HEK293T (cell line): ENCODE measurements around the gene CCR2.

ENCODE experiments used
- CTCF ChIA-PET: fragments of 350-600 bp; formaldehyde crosslinking; extraction: SDS; loops from one replicate; lab custom pipeline; 2021; ENCODE audit warnings: antibody characterized with exemption, inconsistent platforms; lab: Yijun Ruan, JAX
- POLR2A ChIA-PET: fragments of 350-600 bp; formaldehyde crosslinking; extraction: SDS; loops from one replicate; lab custom pipeline; 2020; ENCODE audit warnings: antibody characterized with exemption, inconsistent platforms; lab: Yijun Ruan, JAX
- DNase-seq: peaks from one replicate; pipeline ENCODE4 v3.0.0; 2012; ENCODE audit warnings: mixed read lengths; ENCODE audit errors: extremely low spot score
- ARNT ChIP-seq: fragments of 450-650 bp; IDR thresholded peaks from 2 replicates; pipeline ENCODE4 v1.6.1; 2017; ENCODE audit warnings: mild to moderate bottlenecking
- BHLHE40 ChIP-seq: fragments of 450-650 bp; IDR thresholded peaks from 2 replicates; pipeline ENCODE4 v1.6.1; 2016; ENCODE audit warnings: mild to moderate bottlenecking, moderate library complexity, borderline replicate concordance
- CTBP1 ChIP-seq: fragments of 450-650 bp; IDR thresholded peaks from 2 replicates; pipeline ENCODE4 v1.6.1; 2016; ENCODE audit warnings: borderline replicate concordance
- ELF4 ChIP-seq: fragments of 450-650 bp; IDR thresholded peaks from 2 replicates; pipeline ENCODE4 v1.6.1; 2017; ENCODE audit warnings: antibody characterized with exemption
- FOXA1 ChIP-seq: fragments of 450-650 bp; IDR thresholded peaks from 2 replicates; pipeline ENCODE4 v1.6.1; 2016; ENCODE audit warnings: mild to moderate bottlenecking
- FOXK2 ChIP-seq: fragments of 450-650 bp; IDR thresholded peaks from 2 replicates; pipeline ENCODE4 v1.6.1; 2016; ENCODE audit warnings: mild to moderate bottlenecking
- FOXM1 ChIP-seq: fragments of 450-650 bp; IDR thresholded peaks from 2 replicates; pipeline ENCODE4 v1.6.1; 2017; ENCODE audit warnings: mild to moderate bottlenecking, borderline replicate concordance
- HDGF ChIP-seq: fragments of 450-650 bp; IDR thresholded peaks from 2 replicates; pipeline ENCODE4 v1.6.1; 2017; ENCODE audit warnings: antibody characterized with exemption, borderline replicate concordance
- L3MBTL2 ChIP-seq: fragments of 450-650 bp; conservative IDR thresholded peaks from 2 replicates; pipeline ENCODE4 v1.6.1; 2016; ENCODE audit warnings: mild to moderate bottlenecking
- LEF1 ChIP-seq: fragments of 450-650 bp; IDR thresholded peaks from 2 replicates; pipeline ENCODE4 v1.6.1; 2017; ENCODE audit warnings: mild to moderate bottlenecking, borderline replicate concordance
- NFRKB ChIP-seq: fragments of 450-650 bp; IDR thresholded peaks from 2 replicates; pipeline ENCODE4 v1.6.1; 2016; ENCODE audit warnings: mild to moderate bottlenecking, moderate library complexity
- PKNOX1 ChIP-seq: fragments of 450-650 bp; IDR thresholded peaks from 2 replicates; pipeline ENCODE4 v1.6.1; 2016
- SUZ12 ChIP-seq: fragments of 450-650 bp; IDR thresholded peaks from 2 replicates; pipeline ENCODE4 v1.6.1; 2016; ENCODE audit warnings: mild to moderate bottlenecking
- TARDBP ChIP-seq: fragments of 450-650 bp; IDR thresholded peaks from 2 replicates; pipeline ENCODE4 v1.6.1; 2016
- ZNF384 ChIP-seq: fragments of 450-650 bp; IDR thresholded peaks from 2 replicates; pipeline ENCODE4 v1.6.1; 2016

The CCR2 gene

GRCh38 chr3:46365737-46366524 is 12.0 kb downstream of the CCR2 start:
- DNase-seq, result no peak
- CTCF ChIA-PET, result interaction anchor here (0.7 kb wide), 1 partner anchor 70 kb away, joined by 3 read pairs; no protein-coding TSS in a partner anchor
- POLR2A ChIA-PET, result no interaction called here
- no peak for TF ChIP-seq L3MBTL2
- TF ChIP-seq LEF1, result no peak
- no peak for TF ChIP-seq ZNF384
- no peak for TF ChIP-seq FOXK2
- no peak for TF ChIP-seq SUZ12
- TF ChIP-seq FOXA1, result no peak
- no peak for TF ChIP-seq FOXM1
- no peak for TF ChIP-seq ARNT

- CTCF ChIA-PET, result interaction anchor here (0.7 kb wide), 1 partner anchor 621 kb away, joined by 3 read pairs; no protein-coding TSS in a partner anchor
- no peak for TF ChIP-seq ARNT
- no peak for DNase-seq
- POLR2A ChIA-PET, result no interaction called here
These were observed 13.9 kb downstream of the CCR2 start for GRCh38 chr3:46367811-46368210.

GRCh38 chr3:46368569-46368968 is 14.7 kb downstream of the CCR2 start:
- POLR2A ChIA-PET, result no interaction called here
- DNase-seq, result no peak
- TF ChIP-seq L3MBTL2 (no peak), NFRKB (no peak), HDGF (no peak), PKNOX1 (no peak), FOXK2 (no peak), LEF1 (no peak), FOXM1 (no peak), SUZ12 (no peak)
- CTCF ChIA-PET, result interaction anchor here (1.6 kb wide), 1 partner anchor 92 kb away, joined by 5 read pairs; no protein-coding TSS in a partner anchor

GRCh38 chr3:46369151-46369550 is 15.2 kb downstream of the CCR2 start:
- TF ChIP-seq PKNOX1, result no peak
- TF ChIP-seq CTBP1, result no peak
- no peak for TF ChIP-seq FOXA1
- no peak for TF ChIP-seq ARNT
- no peak for TF ChIP-seq LEF1
- no peak for TF ChIP-seq ELF4
- no peak for TF ChIP-seq TARDBP
- no peak for TF ChIP-seq HDGF
- CTCF ChIA-PET, result interaction anchor here (1.5 to 1.6 kb wide), 2 partner anchors 92 to 290 kb away, joined by 5 read pairs; no protein-coding TSS in a partner anchor
- DNase-seq, result no peak
- POLR2A ChIA-PET, result no interaction called here

- ChIA-PET CTCF (interaction anchor here (0.6 to 1.6 kb wide), 3 partner anchors 10 to 291 kb away, joined by 3 to 5 read pairs (median 5); no protein-coding TSS in a partner anchor), POLR2A (no interaction called here)
- TF ChIP-seq ELF4 (no peak), SUZ12 (no peak), BHLHE40 (no peak), HDGF (no peak), CTBP1 (no peak), TARDBP (no peak), FOXA1 (no peak), FOXM1 (no peak), ZNF384 (no peak), ARNT (no peak), LEF1 (no peak)
- DNase-seq, result no peak
These were observed 15.8 kb downstream of the CCR2 start for GRCh38 chr3:46369675-46370132.

- no peak for TF ChIP-seq ARNT
- no peak for TF ChIP-seq BHLHE40
- no peak for TF ChIP-seq LEF1
- no peak for TF ChIP-seq NFRKB
- TF ChIP-seq FOXK2, result no peak
- ChIA-PET CTCF (interaction anchor here (1.5 kb wide), 1 partner anchor 292 kb away, joined by 5 read pairs; no protein-coding TSS in a partner anchor), POLR2A (no interaction called here)
- DNase-seq, result no peak
These were observed 17.1 kb downstream of the CCR2 start, which contains the start of gene CCR5 for GRCh38 chr3:46370839-46371518. CCR5 (plus strand) TSS chr3:46370946; CDS start chr3:46372903, 1,957 bp downstream.
